Activated CD4-positive, alpha-beta memory T cell treated with anti-CD3 and anti-CD28 coated beads, Interleukin-2, amount 10 ng/mL, durations not matched to agents 7 days and 5 days (primary cell): ENCODE results near the gene CXCL11. TPM values are rescaled to one million over a fixed set of nuclear protein-coding genes. Genes with fewer than 3 reads are reported as not detected.
A peak's percentile ranks its signal among the peaks of the same experiment; 100 is the strongest.

Experiments used
- CTCF ChIA-PET: fragments of 350-600 bp; sonication (Branson Sonifier 250); formaldehyde crosslinking; loops from one replicate; lab custom pipeline; 2021; ENCODE audit warnings: antibody characterized with exemption, inconsistent platforms; lab: Charles Lee
- POLR2A ChIA-PET: fragments of 350-600 bp; sonication (Branson Sonifier 250); formaldehyde crosslinking; loops from one replicate; lab custom pipeline; 2021; ENCODE audit warnings: antibody characterized with exemption; lab: Charles Lee
- DNase-seq: peaks from one replicate; pipeline ENCODE4 v3.0.0-alpha.2; 2020
- H3K27ac Mint-ChIP-seq: one replicate; pipeline ENCODE4 v1.8.0; 2021; ENCODE audit warnings: mild to moderate bottlenecking, mixed read lengths
- H3K27me3 Mint-ChIP-seq: one replicate; pipeline ENCODE4 v1.8.0; 2021; ENCODE audit warnings: mixed read lengths
- H3K36me3 Mint-ChIP-seq: one replicate; pipeline ENCODE4 v1.8.0; 2021; ENCODE audit warnings: low read depth, mixed read lengths
- H3K4me1 Mint-ChIP-seq: one replicate; pipeline ENCODE4 v1.8.0; 2021; ENCODE audit warnings: mixed read lengths
- H3K4me3 Mint-ChIP-seq: one replicate; pipeline ENCODE4 v1.8.0; 2021; ENCODE audit warnings: mild to moderate bottlenecking, mixed read lengths
- H3K9me3 Mint-ChIP-seq: one replicate; pipeline ENCODE4 v1.8.0; 2021; ENCODE audit warnings: mixed read lengths
- total RNA-seq, 2 experiments: library from RNA; stranded (reverse); gene quantifications; one replicate each; pipeline ENCODE4 v1.2.3, GENCODE V29; 2021

CXCL11 gene
- total RNA-seq, 2 experiments from 2014 or later: 0.28 to 0.33 TPM

DNA sequence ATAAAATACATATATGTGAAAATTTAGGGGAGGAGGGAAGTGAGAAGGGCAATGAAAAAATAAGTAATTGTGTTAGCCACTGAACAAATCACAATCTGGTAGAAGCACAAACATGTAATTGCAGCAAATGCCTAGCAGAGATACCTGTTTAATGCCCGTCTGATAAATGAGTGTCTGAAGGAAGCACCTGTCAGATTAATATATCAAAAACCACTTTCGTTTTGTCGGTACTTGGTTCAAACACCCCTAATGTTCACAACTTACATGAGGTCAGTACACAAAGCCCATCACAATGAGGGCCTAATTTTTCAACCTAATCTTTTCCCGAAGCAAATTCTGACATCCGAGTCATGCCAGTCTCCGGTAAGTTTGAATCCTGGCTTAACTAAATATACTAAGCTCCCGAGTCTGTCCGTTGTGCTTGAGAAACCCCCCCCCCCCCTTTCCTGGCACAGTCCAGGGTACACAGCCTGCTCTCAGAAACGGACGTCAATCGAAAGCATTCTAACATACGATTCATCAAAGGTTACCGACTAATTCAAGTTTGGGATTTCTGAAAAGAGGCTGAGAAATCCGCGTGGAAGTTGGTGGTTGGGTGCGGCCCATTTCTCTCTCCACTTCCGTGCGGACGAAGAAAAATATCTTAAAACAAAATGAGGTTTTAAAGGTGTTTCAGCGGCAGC lies 45.9 kb downstream of the CXCL11 start:
- DNase-seq: no peak
- H3K4me3 Mint-ChIP-seq: peak overlapping the region; percentile 88
- H3K27ac Mint-ChIP-seq: peak overlapping the region; percentile 83
- H3K36me3 Mint-ChIP-seq: peaks cover 22% of the 10 kb centered on the region
- H3K9me3 Mint-ChIP-seq: no peaks in the 10 kb centered on the region
- POLR2A ChIA-PET: interaction anchor here (0.6 to 2.2 kb wide), 6 partner anchors 13 to 316 kb away, joined by 3 to 25 read pairs (median 3); partner anchors contain the start of genes NAAA and NUP54
- peaks cover 37% of the 10 kb centered on the region for H3K4me1 Mint-ChIP-seq
- CTCF ChIA-PET: interaction anchor here (0.6 to 1.1 kb wide), 5 partner anchors 50 to 419 kb away, joined by 3 read pairs; no protein-coding TSS in a partner anchor
- no peaks in the 10 kb centered on the region for H3K27me3 Mint-ChIP-seq

DNA sequence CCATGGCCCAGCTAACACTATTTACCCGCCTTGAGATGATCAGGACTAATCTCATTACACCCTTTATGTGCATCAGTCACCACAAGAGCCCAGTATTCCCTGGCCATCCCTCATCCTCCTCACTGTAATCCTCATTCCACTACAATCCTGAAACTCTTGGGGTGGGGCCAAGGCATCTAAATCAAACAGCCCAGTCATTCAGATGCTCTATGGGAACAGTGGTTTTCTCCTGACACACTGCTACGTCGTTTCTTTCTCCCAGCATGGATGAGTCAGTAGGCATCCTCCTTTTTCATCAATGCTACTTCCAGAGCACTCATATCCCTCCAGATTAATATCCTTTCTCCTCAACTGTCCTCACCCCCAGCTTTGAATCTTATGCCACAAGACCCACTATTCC lies 50.8 kb downstream of the CXCL11 start:
- Mint-ChIP-seq H3K4me1 (peaks cover 28% of the 10 kb centered on the region), H3K36me3 (peaks cover 40% of the 10 kb centered on the region), H3K27ac (no peak overlapping the region), H3K4me3 (no peak overlapping the region), H3K27me3 (no peaks in the 10 kb centered on the region), H3K9me3 (no peaks in the 10 kb centered on the region)
- no peak for DNase-seq
- CTCF ChIA-PET: interaction anchor here (0.9 to 1.2 kb wide), 2 partner anchors 11 to 69 kb away, joined by 3 to 6 read pairs; no protein-coding TSS in a partner anchor
- POLR2A ChIA-PET: no interaction called here

Other genes with a start within 250 kb of the CXCL11 start
- gene PPEF2, start 133.6 kb downstream of the CXCL11 start, total RNA-seq: under 1 TPM in 1 of 2 experiments, not detected in 1; 0.15 TPM
- 10 to 100 TPM; 38.7 to 39.3 TPM for gene NAAA, start 95.1 kb downstream of the CXCL11 start, total RNA-seq
- 10 to 100 TPM; 39.1 to 43.0 TPM for gene SDAD1, start 45.1 kb downstream of the CXCL11 start, total RNA-seq
- gene CXCL9, start 28.6 kb downstream of the CXCL11 start, total RNA-seq: not detected
- 1 to 10 TPM; 1.3 to 1.5 TPM for gene CXCL10, start 12.6 kb downstream of the CXCL11 start, total RNA-seq
- under 1 TPM; 0.30 to 0.95 TPM for gene ART3, start 38.6 kb upstream of the CXCL11 start, total RNA-seq
- gene NUP54, start 112.3 kb upstream of the CXCL11 start, total RNA-seq: 10 to 100 TPM; 48.9 to 58.6 TPM
- 10 to 100 TPM; 22.3 to 23.2 TPM for gene SCARB2, start 177.8 kb upstream of the CXCL11 start, total RNA-seq
- gene FAM47E, start 215.7 kb upstream of the CXCL11 start, total RNA-seq: not detected